ENCODE measurements around the gene LTC4S.
A peak's percentile ranks its signal among the peaks of the same experiment; 100 is the strongest.

Gene LTC4S

DNA sequence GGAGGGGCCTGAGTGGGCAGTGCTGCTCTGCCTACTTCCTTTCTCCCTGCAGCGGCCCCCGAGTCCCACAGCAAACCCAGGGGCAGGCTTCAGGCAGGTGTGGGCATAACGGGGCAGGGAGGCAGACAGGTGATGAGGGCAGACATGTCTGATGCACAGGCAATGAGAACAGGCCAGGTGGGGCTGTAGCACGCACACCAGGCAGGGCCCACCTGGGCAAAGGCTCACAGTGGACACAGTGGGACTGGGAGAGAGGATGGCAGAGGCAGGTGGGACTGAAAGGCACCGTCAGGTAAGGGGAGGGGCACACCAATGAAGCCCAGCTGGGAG is 5.8 kb downstream of the LTC4S start:
- TF ChIP-seq CTCF (IDR thresholded peaks at IDR 0.05; ENCODE audit: insufficient read depth, low read length, missing control alignments), result no peak
- CTCF ChIA-PET, result interaction anchor here (1.4 kb wide), 1 partner anchor 20 kb away, joined by 4 read pairs; no protein-coding TSS in a partner anchor
- POLR2A ChIA-PET, result no interaction called here
- no peak overlapping the region for H3K4me3 ChIP-seq (ENCODE audit: low read depth, low read length)
- no peak for DNase-seq (ENCODE audit: low read depth, low spot score)

- TF ChIP-seq CTCF (IDR thresholded peaks at IDR 0.05; ENCODE audit: insufficient read depth, low read length, missing control alignments), result no peak
- ChIA-PET CTCF (interaction anchor here (1.4 to 2.7 kb wide), 2 partner anchors 8 to 19 kb away, joined by 4 to 10 read pairs; no protein-coding TSS in a partner anchor), POLR2A (interaction anchor here (2.6 kb wide), 1 partner anchor 21 kb away, joined by 7 read pairs; the partner anchor contains the start of gene SQSTM1)
- DNase-seq (ENCODE audit: low read depth, low spot score), result no peak
- no peak overlapping the region for H3K4me3 ChIP-seq (ENCODE audit: low read depth, low read length)
Measured at GRCh38 chr5:179800071-179800695, 6.4 kb downstream of the LTC4S start.

- no peak overlapping the region for H3K4me3 ChIP-seq (ENCODE audit: low read depth, low read length)
- no peak for TF ChIP-seq CTCF (IDR thresholded peaks at IDR 0.05; ENCODE audit: insufficient read depth, low read length, missing control alignments)
- DNase-seq (ENCODE audit: low read depth, low spot score), result no peak
- CTCF ChIA-PET, result interaction anchor here (1.4 to 2.7 kb wide), 2 partner anchors 9 to 18 kb away, joined by 4 to 10 read pairs; no protein-coding TSS in a partner anchor
- POLR2A ChIA-PET, result interaction anchor here (2.6 kb wide), 1 partner anchor 20 kb away, joined by 7 read pairs; the partner anchor contains the start of gene SQSTM1
Measured at GRCh38 chr5:179800696-179801201, 7.0 kb downstream of the LTC4S start.

GRCh38 chr5:179801304-179802206 is 7.8 kb downstream of the LTC4S start:
- TF ChIP-seq CTCF (IDR thresholded peaks at IDR 0.05; ENCODE audit: insufficient read depth, low read length, missing control alignments), result peak; percentile 63
- H3K4me3 ChIP-seq (ENCODE audit: low read depth, low read length), result no peak overlapping the region
- CTCF ChIA-PET, result interaction anchor here (0.7 to 2.7 kb wide), 11 partner anchors 10 to 105 kb away, joined by 3 to 10 read pairs (median 4); no protein-coding TSS in a partner anchor
- DNase-seq (ENCODE audit: low read depth, low spot score), result no peak
- POLR2A ChIA-PET, result interaction anchor here (2.6 kb wide), 1 partner anchor 19 kb away, joined by 7 read pairs; the partner anchor contains the start of gene SQSTM1

GRCh38 chr5:179802207-179802883 is 8.6 kb downstream of the LTC4S start:
- TF ChIP-seq CTCF (IDR thresholded peaks at IDR 0.05; ENCODE audit: insufficient read depth, low read length, missing control alignments), result no peak
- no peak for DNase-seq (ENCODE audit: low read depth, low spot score)
- CTCF ChIA-PET, result interaction anchor here (0.7 to 2.7 kb wide), 11 partner anchors 11 to 104 kb away, joined by 3 to 10 read pairs (median 4); no protein-coding TSS in a partner anchor

More at GRCh38 chr5:179802207-179802883, 8.6 kb downstream of the LTC4S start:
- no peak overlapping the region for H3K4me3 ChIP-seq (ENCODE audit: low read depth, low read length)
- POLR2A ChIA-PET, result interaction anchor here (2.6 kb wide), 1 partner anchor 18 kb away, joined by 7 read pairs; the partner anchor contains the start of gene SQSTM1
